ENCODE results near the gene TPP2.

- TF ChIP-seq CTCF (IDR thresholded peaks at IDR 0.05) (no peak), TCF7L2 (IDR thresholded peaks at IDR 0.05; ENCODE audit: low read depth, low read length) (no peak), POLR2AphosphoS5 (IDR thresholded peaks at IDR 0.05; ENCODE audit: low read depth, low read length) (no peak)
Observed at GRCh38 chr13:102606537-102607309, 9.9 kb downstream of the TPP2 start.

Data from Panc1 (cell line).